Stimulated activated naive B cell treated with anti-CD40 and anti-IgM and Interleukin-4, amounts not matched to agents 10 μg/mL and 1 μg/mL and 100 μg/mL, for 72 hours (primary cell): ENCODE measurements around the gene PPP1R3C.

Experiments
- ATAC-seq, 2 donors: fragments of 150-1000 bp; cut with Tn5 transposase; replicated peaks; 2 replicates each; pipeline ENCODE4 v1.10.0; 2021; ENCODE audit warnings: moderate library complexity in 1 of 2
- DNase-seq: peaks from one replicate; pipeline ENCODE4 v3.0.0; 2021
- H3K27ac Mint-ChIP-seq: one replicate; pipeline ENCODE4 v1.8.0; 2022; ENCODE audit warnings: mild to moderate bottlenecking, mixed read lengths
- H3K27me3 Mint-ChIP-seq, 2 donors: one replicate each; pipeline ENCODE4 v1.8.0; 2022; ENCODE audit warnings: mixed read lengths in 2 of 2
- H3K36me3 Mint-ChIP-seq, 2 donors: one replicate each; pipeline ENCODE4 v1.8.0; 2022; ENCODE audit warnings: mixed read lengths in 2 of 2, mild to moderate bottlenecking in 1 of 2
- H3K4me1 Mint-ChIP-seq, 2 donors: one replicate each; pipeline ENCODE4 v1.8.0; 2022; ENCODE audit warnings: mixed read lengths in 2 of 2, mild to moderate bottlenecking in 1 of 2
- H3K4me3 Mint-ChIP-seq, 2 donors: one replicate each; pipeline ENCODE4 v1.8.0; 2022; ENCODE audit warnings: mild to moderate bottlenecking in 2 of 2, mixed read lengths in 2 of 2, moderate library complexity in 1 of 2
- H3K9me3 Mint-ChIP-seq, 2 donors: one replicate each; pipeline ENCODE4 v1.8.0; 2022; ENCODE audit warnings: mixed read lengths in 2 of 2, mild to moderate bottlenecking in 1 of 2

The PPP1R3C gene

GRCh38 chr10:91642831-91643692 is 10.2 kb upstream of the PPP1R3C start:
- ATAC-seq = no peak
- H3K4me3 Mint-ChIP-seq = no peak overlapping the region
- no peak overlapping the region for H3K27ac Mint-ChIP-seq

DNA sequence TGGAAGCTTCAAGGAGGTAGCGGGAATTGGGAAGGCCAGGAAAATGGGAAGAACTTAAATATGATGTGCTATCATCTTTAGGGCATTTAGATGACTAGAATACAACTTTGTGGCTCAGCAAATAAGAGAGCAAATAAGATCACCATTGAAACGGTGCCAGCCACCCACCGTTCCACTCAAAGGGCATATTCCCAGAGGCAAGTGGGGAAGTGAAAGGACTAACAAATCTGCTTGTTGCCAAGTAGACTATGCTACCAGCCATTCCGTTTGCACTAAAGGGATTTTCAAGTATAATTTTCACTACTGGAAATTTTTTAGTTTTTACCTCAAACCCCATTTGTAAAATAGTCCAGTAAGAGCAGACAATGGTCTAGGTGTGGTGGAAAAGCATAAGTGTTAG is 4.0 kb upstream of the PPP1R3C start:
- ATAC-seq (no peak), DNase-seq (no peak)
- Mint-ChIP-seq H3K4me1 (peaks cover 3 to 19% of the 10 kb centered on the region in 2 donors), H3K36me3 (no peaks in the 10 kb centered on the region), H3K27ac (no peak overlapping the region), H3K9me3 (no peaks in the 10 kb centered on the region), H3K4me3 (no peak overlapping the region), H3K27me3 (peaks cover 30 to 44% of the 10 kb centered on the region in 2 donors)

More at GRCh38 chr10:91642831-91643692, 10.2 kb upstream of the PPP1R3C start:
- no peaks in the 10 kb centered on the region for H3K9me3 Mint-ChIP-seq
- DNase-seq = no peak
- no peaks in the 10 kb centered on the region for H3K36me3 Mint-ChIP-seq
- peaks cover 47 to 52% of the 10 kb centered on the region in 2 donors for H3K27me3 Mint-ChIP-seq
- no peaks in the 10 kb centered on the region for H3K4me1 Mint-ChIP-seq

DNA sequence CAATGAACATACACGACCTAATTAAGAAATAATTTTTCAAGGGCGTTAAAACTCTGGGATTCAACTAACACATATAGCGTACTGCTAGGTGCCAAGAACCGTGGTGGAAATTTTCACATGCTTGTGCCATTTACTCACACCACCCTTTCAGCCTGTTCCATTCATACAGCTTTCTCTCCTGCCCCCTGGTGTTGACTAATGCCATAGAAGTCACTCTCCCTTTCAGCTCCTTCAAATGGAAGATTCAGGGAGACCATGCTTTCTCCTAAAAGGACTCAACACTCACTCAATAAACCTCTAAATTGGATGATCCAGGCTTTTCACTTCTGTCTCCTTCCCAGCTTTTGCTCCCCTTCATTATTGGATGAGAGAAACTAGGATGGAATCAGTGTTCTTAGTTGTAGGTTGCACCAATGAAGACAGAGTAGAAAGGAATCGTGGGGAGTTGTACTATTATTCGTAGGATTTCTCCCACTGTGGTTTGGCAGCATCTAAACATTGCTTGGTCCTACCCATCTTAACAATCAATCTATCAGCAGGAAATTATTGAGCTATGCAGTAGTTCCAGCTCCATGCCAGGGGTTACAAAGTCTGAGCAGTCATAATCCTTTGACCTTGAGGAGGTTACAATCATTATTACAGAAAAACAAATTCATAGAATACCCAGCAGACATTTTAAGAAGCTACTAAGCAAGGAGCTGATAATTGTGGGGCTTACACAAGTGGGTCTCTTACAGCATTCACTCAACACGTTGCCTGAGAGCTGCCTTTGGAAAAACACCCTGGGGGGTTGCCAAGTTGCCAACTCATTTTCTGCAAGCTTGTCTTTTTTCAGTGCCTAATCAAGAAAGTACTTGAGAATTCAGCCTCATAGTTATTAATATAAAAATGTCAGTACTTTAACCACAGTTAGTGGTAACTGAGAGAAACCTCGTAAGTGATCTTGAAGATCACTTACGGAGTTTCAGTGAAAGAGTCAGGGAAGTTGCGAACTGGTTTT is 2.8 kb upstream of the PPP1R3C start:
- Mint-ChIP-seq H3K27ac (no peak overlapping the region), H3K27me3 (peaks cover 35 to 52% of the 10 kb centered on the region in 2 donors), H3K36me3 (no peaks in the 10 kb centered on the region), H3K9me3 (no peaks in the 10 kb centered on the region), H3K4me1 (peaks cover 3 to 19% of the 10 kb centered on the region in 2 donors), H3K4me3 (no peak overlapping the region)
- DNase-seq (peak; percentile 12), ATAC-seq (peak; percentile 69 to 74)

- H3K36me3 Mint-ChIP-seq = no peaks in the 10 kb centered on the region
- no peak overlapping the region for H3K27ac Mint-ChIP-seq
- no peak overlapping the region for H3K4me3 Mint-ChIP-seq
- ATAC-seq = peak; percentile 42
- peaks cover 36 to 60% of the 10 kb centered on the region in 2 donors for H3K27me3 Mint-ChIP-seq
- no peak for DNase-seq
- no peaks in the 10 kb centered on the region for H3K9me3 Mint-ChIP-seq
- peaks cover 3 to 19% of the 10 kb centered on the region in 2 donors for H3K4me1 Mint-ChIP-seq
Observed at GRCh38 chr10:91634898-91635297, 2.0 kb upstream of the PPP1R3C start.

DNA sequence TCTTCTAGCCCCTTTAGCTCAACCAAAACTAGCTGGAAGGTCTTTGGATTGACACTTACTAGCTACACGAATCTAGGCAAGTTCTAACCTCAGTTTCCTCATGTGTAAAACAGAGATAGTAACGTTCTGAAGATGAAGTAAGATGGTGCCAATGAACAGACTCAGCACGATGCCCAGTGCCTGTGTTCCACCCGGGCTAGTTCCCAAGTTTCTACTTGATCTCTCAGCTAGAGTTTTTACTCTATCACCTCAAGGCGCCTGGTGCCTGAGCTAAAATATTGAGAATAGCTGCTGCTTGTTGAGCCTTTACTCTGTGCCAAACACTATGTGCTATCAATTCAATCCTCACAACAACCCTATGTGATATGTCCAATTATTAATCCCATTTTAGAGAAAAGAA is 1.4 kb upstream of the PPP1R3C start:
- H3K4me3 Mint-ChIP-seq = no peak overlapping the region

GRCh38 chr10:91630625-91631024 is 2.2 kb downstream of the PPP1R3C start:
- no peaks in the 10 kb centered on the region for H3K36me3 Mint-ChIP-seq
- H3K4me3 Mint-ChIP-seq = no peak overlapping the region
- ATAC-seq (no peak), DNase-seq (no peak)
- H3K27ac Mint-ChIP-seq = no peak overlapping the region
- peaks cover 3 to 19% of the 10 kb centered on the region in 2 donors for H3K4me1 Mint-ChIP-seq
- peaks cover 40 to 44% of the 10 kb centered on the region in 2 donors for H3K27me3 Mint-ChIP-seq
- no peaks in the 10 kb centered on the region for H3K9me3 Mint-ChIP-seq

More for the DNA sequence above, 1.4 kb upstream of the PPP1R3C start:
- Mint-ChIP-seq H3K4me1 (peaks cover 3 to 19% of the 10 kb centered on the region in 2 donors), H3K9me3 (no peaks in the 10 kb centered on the region), H3K27me3 (peaks cover 41 to 60% of the 10 kb centered on the region in 2 donors), H3K27ac (no peak overlapping the region), H3K36me3 (no peaks in the 10 kb centered on the region)
- ATAC-seq (no peak), DNase-seq (no peak)

GRCh38 chr10:91629715-91630549 is 2.9 kb downstream of the PPP1R3C start:
- peaks cover 3 to 13% of the 10 kb centered on the region in 2 donors for H3K4me1 Mint-ChIP-seq
- no peaks in the 10 kb centered on the region for H3K9me3 Mint-ChIP-seq
- H3K27me3 Mint-ChIP-seq = peaks cover 41 to 44% of the 10 kb centered on the region in 2 donors
- H3K27ac Mint-ChIP-seq = no peak overlapping the region
- no peak for DNase-seq
- no peak for ATAC-seq
- H3K4me3 Mint-ChIP-seq = no peak overlapping the region
- H3K36me3 Mint-ChIP-seq = no peaks in the 10 kb centered on the region

- no peak overlapping the region for H3K4me3 Mint-ChIP-seq
- peaks cover 0 to 3% of the 10 kb centered on the region in 2 donors for H3K9me3 Mint-ChIP-seq
- H3K27ac Mint-ChIP-seq = no peak overlapping the region
- H3K36me3 Mint-ChIP-seq = no peaks in the 10 kb centered on the region
- ATAC-seq (no peak), DNase-seq (no peak)
- peaks cover 38 to 41% of the 10 kb centered on the region in 2 donors for H3K27me3 Mint-ChIP-seq
- peaks cover 3 to 6% of the 10 kb centered on the region in 2 donors for H3K4me1 Mint-ChIP-seq
Observed at GRCh38 chr10:91628383-91628782, 4.5 kb downstream of the PPP1R3C start.

DNA sequence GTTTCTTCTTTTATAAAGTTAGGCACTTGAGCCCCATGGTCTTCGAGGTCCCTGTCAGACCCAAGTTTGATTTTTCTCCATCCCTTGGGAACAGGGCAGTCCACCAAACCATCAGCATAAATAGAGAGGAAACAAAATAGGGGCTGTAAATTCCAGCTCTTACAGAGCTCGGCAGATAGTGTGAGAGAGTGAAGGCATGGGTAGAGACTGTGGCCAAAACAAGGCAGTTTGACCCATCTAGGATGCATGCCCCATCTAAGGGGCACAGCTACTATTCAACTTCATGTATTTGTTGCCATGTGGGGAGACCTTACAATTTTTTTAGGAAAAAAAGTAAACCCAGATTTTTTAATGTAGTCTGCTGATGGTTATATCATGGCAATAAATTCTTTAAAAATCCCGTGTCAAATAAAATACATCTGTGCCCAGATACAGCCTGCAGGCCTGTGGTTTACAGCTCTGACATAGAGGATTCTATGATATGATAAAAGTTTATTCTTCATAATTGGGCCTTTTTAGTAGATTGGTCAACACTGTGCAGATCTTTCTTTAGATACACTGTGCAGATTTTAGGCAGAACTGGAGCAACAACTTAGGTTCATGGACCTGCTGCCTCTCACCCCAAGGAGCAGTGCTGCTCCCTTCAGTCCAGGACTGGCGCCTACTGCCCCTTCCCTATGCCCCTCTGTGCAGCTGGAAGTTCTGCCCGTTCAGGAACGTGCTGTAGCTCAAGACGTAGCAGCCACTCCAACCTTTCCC is 5.3 kb downstream of the PPP1R3C start:
- peaks cover 0 to under 1% of the 10 kb centered on the region in 2 donors for H3K4me1 Mint-ChIP-seq
- no peak overlapping the region for H3K27ac Mint-ChIP-seq
- ATAC-seq = no peak
- no peak overlapping the region for H3K4me3 Mint-ChIP-seq
- H3K36me3 Mint-ChIP-seq = peaks cover 0 to 2% of the 10 kb centered on the region in 2 donors
- H3K27me3 Mint-ChIP-seq = peaks cover 37 to 44% of the 10 kb centered on the region in 2 donors
- H3K9me3 Mint-ChIP-seq = peaks cover 6 to 7% of the 10 kb centered on the region in 2 donors
- DNase-seq = no peak

DNA sequence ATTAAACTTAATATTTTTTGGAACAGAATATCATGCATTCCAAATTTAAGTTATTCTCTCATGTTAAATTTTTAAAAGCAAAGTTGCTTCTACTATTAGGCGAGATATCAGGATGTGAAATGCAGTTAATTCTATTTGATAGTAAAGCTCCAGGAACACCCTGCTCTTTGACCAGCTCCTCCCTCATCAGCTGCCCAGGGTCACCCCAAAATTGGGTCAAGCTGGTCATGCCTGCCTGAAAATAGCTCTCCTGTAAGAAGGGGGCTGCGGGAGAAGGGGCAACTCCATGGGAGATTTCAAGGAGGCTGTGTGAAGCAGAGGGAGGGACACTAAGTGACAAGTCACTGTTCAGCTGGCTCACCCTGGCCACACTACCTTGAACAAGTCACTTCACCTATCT is 5.9 kb downstream of the PPP1R3C start:
- ATAC-seq = no peak
- no peak for DNase-seq
- H3K4me3 Mint-ChIP-seq = no peak overlapping the region
- peaks cover 36 to 41% of the 10 kb centered on the region in 2 donors for H3K27me3 Mint-ChIP-seq
- no peak overlapping the region for H3K27ac Mint-ChIP-seq
- H3K9me3 Mint-ChIP-seq = peaks cover 8 to 10% of the 10 kb centered on the region in 2 donors
- H3K4me1 Mint-ChIP-seq = no peaks in the 10 kb centered on the region
- H3K36me3 Mint-ChIP-seq = peaks cover 0 to 2% of the 10 kb centered on the region in 2 donors

DNA sequence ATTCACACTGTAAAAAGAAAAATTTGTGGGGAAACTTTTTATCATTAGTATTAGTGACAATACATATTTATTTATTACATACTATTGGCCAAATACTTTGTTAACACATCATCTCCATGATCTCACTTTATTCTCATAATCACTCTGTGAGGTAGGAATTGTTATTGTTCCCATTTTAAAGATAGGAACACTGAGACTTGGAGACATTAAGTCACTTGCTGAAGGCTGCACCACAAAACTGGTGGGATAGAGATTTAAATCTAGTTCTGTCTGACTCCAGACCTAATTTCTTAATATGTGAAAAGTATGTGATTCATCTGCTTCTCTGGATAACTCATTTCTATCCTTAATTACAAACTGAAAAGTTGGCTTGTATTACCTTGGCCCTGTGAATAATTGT is 8.2 kb downstream of the PPP1R3C start:
- ATAC-seq = no peak
- Mint-ChIP-seq H3K27ac (no peak overlapping the region), H3K27me3 (peaks cover 28 to 39% of the 10 kb centered on the region in 2 donors), H3K36me3 (peaks cover 0 to 2% of the 10 kb centered on the region in 2 donors), H3K4me1 (no peaks in the 10 kb centered on the region), H3K4me3 (no peak overlapping the region), H3K9me3 (peaks cover 10% of the 10 kb centered on the region in 2 donors)
- DNase-seq = no peak

DNA sequence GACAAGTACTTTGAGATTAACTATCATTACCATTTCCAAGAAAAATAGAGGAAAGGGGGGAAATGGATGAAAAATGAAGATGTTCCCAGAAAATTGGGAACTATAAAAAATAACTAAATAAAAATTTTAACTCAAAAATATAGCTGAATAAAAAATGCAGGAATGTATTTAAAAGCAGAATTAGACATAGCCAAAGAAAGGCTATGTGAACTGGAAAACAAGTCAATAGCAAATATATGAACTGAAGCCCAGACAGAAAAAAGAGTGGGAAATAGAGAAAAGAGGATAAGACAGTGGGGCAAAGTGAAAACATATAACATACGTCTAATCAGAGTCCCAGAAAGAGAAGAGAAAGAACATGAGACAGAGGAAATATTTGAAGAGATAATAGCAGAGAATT is 10.3 kb downstream of the PPP1R3C start:
- Mint-ChIP-seq H3K36me3 (peaks cover 0 to 2% of the 10 kb centered on the region in 2 donors), H3K4me3 (no peak overlapping the region), H3K27ac (no peak overlapping the region), H3K4me1 (no peaks in the 10 kb centered on the region), H3K9me3 (peaks cover 10% of the 10 kb centered on the region in 2 donors), H3K27me3 (peaks cover 18 to 49% of the 10 kb centered on the region in 2 donors)
- ATAC-seq (no peak), DNase-seq (no peak)
